ENCODE measurements around the gene FAM9A. TPM values are rescaled to one million over a fixed set of nuclear protein-coding genes. Genes with fewer than 3 reads are reported as not detected.
"Not testable (repeated sequence)": the region's sequence is repeated elsewhere in the genome, so short reads cannot be mapped to it uniquely, and the experiment has no call there.

FAM9A gene
- total and polyA plus RNA-seq, 3 donors from 2014 or later: 1.8 to 2.8 (median 2.0) TPM

DNA sequence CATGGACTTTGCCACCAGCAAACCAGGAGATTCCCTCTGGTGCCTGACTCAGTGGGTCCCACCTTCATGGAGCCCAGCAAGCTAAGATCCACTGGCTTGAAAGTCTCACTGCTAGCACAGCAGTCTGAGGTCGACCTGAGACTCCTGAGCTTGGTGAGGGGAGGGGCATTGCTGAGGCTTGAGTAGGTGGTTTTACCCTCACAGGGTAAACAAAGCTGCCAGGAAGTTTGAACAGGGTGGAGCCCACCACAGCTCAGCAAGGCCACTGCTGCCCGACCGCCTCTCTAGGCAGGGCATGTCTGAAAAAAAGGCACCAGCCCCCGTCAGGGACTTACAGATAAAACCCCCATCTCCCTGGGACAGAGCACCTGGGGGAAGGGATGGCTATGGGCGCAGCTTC, 28.1 kb downstream of the FAM9A start:
- Histone ChIP-seq H3K4me1 (no peaks in the 10 kb centered on the region), H3K36me3 (ENCODE audit: low read depth, missing control alignments) (no peaks in the 10 kb centered on the region), H3K4me3 (no peak overlapping the region), H3K27me3 (no peaks in the 10 kb centered on the region), H3K9me3 (no peaks in the 10 kb centered on the region), H3K27ac (no peak overlapping the region)
- intact Hi-C loops (cut with DNase I; ENCODE audit: low total_unique reads): no loop called here
- DNase-seq: no peak
- TF ChIP-seq, protein P1, sequence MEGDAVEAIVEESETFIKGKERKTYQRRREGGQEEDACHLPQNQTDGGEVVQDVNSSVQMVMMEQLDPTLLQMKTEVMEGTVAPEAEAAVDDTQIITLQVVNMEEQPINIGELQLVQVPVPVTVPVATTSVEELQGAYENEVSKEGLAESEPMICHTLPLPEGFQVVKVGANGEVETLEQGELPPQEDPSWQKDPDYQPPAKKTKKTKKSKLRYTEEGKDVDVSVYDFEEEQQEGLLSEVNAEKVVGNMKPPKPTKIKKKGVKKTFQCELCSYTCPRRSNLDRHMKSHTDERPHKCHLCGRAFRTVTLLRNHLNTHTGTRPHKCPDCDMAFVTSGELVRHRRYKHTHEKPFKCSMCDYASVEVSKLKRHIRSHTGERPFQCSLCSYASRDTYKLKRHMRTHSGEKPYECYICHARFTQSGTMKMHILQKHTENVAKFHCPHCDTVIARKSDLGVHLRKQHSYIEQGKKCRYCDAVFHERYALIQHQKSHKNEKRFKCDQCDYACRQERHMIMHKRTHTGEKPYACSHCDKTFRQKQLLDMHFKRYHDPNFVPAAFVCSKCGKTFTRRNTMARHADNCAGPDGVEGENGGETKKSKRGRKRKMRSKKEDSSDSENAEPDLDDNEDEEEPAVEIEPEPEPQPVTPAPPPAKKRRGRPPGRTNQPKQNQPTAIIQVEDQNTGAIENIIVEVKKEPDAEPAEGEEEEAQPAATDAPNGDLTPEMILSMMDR (IDR thresholded peaks at IDR 0.05): no peak
- TF ChIP-seq POLR2A (IDR thresholded peaks at IDR 0.05): no peak
- 80% methylated on average over 5 of the region's 5 CpGs; no CpG with 5 or more reads in 1 of the 2 donors for WGBS, 2 donors

DNA sequence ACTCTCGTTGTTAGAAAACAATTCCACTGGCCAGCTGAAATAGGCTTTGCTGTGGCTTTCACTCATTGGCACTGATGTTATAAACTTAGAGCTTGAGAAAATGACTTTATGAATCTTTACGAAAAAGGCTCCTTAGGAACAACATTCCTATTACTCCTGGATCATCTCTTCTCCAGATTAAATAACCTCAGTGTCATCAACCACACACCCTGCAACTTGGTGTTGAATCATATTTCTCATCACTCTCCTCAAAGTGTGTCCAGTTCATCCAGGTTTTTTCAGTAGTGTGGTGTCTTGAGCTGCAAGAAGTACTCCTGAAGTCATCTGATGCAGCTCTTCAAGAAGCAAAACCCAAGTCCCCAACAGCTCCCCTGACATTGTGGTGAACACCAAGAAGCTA, 41.2 kb downstream of the FAM9A start:
- WGBS, 2 donors: 83 to 95% methylated on average over 2 of the region's 2 CpGs

GRCh38 chrX:8758706-8759105, 42.5 kb downstream of the FAM9A start:
- H3K36me3 ChIP-seq (ENCODE audit: low read depth, missing control alignments); H3K27ac ChIP-seq; H3K27me3 ChIP-seq; H3K9me3 ChIP-seq; intact Hi-C loops (cut with DNase I; ENCODE audit: low total_unique reads); H3K4me1 ChIP-seq; H3K4me3 ChIP-seq; DNase-seq: not testable (repeated sequence)
- WGBS, 2 donors: 29 to 46% methylated on average over 5 of the region's 5 CpGs

More for the DNA sequence above, 41.2 kb downstream of the FAM9A start:
- Histone ChIP-seq H3K27ac (no peak overlapping the region), H3K4me3 (no peak overlapping the region), H3K27me3 (no peaks in the 10 kb centered on the region), H3K4me1 (no peaks in the 10 kb centered on the region), H3K9me3 (no peaks in the 10 kb centered on the region), H3K36me3 (ENCODE audit: low read depth, missing control alignments) (no peaks in the 10 kb centered on the region)
- TF ChIP-seq POLR2A (IDR thresholded peaks at IDR 0.05): no peak
- TF ChIP-seq, protein P1 (IDR thresholded peaks at IDR 0.05): no peak
- intact Hi-C loops (cut with DNase I; ENCODE audit: low total_unique reads): no loop called here
- no peak for DNase-seq

DNA sequence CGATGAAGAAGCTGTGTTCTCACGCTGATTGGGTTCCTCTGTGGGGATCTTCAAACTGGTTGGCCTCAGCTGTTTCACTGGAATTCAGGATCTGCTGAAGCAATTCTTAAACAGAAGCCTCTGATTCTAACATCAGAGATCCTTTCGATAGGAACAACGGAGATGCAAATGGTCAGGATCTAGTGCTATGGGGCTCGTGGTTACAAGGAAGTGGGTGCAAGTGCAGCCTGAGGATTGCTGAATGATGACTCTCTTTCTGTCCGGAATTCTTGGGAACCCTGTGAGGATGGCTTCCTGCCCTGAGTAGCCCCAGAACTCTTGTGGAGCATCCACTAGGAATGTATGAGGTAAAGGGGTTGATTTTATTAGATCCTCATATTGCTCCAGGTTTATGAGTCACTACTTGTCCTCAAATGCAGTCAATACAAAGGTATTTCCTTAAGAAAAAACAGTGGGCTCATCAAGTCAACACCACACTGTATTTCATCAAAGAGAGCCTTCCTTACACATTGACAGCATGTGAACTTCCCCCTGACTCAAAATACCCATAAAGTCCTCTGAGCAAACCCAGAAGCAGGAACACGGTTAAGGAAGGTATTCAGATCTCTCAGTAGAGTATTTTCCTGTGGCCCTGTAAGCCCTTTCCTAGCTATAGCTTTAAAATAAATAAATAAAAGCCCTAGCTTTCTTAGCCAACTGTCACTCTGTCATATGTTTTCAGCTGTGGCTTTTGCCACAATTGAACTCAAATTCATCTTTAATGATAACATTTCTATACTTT, 43.4 kb downstream of the FAM9A start:
- H3K36me3 ChIP-seq (ENCODE audit: low read depth, missing control alignments); H3K4me3 ChIP-seq; H3K27ac ChIP-seq; intact Hi-C loops (cut with DNase I; ENCODE audit: low total_unique reads); H3K27me3 ChIP-seq; DNase-seq; H3K9me3 ChIP-seq; H3K4me1 ChIP-seq: not testable (repeated sequence)
- WGBS, 2 donors: 86 to 90% methylated on average over 2 to 5 of the region's 7 CpGs

DNA sequence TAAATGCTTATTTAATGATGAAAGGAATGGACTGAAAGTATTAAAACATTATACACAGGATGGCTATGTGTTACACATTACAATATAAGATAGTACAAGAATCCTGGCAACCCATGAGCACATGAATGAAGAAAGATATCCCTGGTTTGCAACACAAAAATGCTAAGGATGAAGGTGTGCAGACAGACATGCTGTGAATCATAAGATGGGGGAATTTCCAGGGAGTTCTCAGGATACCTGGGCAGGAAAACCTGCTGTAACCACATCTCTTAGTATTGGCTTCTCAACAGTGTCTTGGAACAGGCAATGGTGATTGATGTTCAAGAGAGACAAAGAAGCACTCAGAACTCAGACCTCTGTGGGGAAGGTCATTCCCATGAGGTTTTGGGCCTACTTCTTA, 45.4 kb downstream of the FAM9A start:
- DNase-seq: no peak
- no peaks in the 10 kb centered on the region for H3K36me3 ChIP-seq (ENCODE audit: low read depth, missing control alignments)
- no peaks in the 10 kb centered on the region for H3K4me1 ChIP-seq
- intact Hi-C loops (cut with DNase I; ENCODE audit: low total_unique reads): no loop called here
- no peak overlapping the region for H3K4me3 ChIP-seq
- no peak overlapping the region for H3K27ac ChIP-seq
- no peaks in the 10 kb centered on the region for H3K9me3 ChIP-seq
- TF ChIP-seq, protein P1 (IDR thresholded peaks at IDR 0.05): no peak
- no peak for TF ChIP-seq POLR2A (IDR thresholded peaks at IDR 0.05)
- H3K27me3 ChIP-seq: no peaks in the 10 kb centered on the region

GRCh38 chrX:8755116-8755515, 46.1 kb downstream of the FAM9A start:
- TF ChIP-seq, protein P1 (IDR thresholded peaks at IDR 0.05): no peak
- no peak for TF ChIP-seq POLR2A (IDR thresholded peaks at IDR 0.05)
- intact Hi-C loops (cut with DNase I; ENCODE audit: low total_unique reads): no loop called here
- no peak for DNase-seq
- Histone ChIP-seq H3K4me3 (no peak overlapping the region), H3K4me1 (no peaks in the 10 kb centered on the region), H3K27ac (no peak overlapping the region), H3K36me3 (ENCODE audit: low read depth, missing control alignments) (no peaks in the 10 kb centered on the region), H3K9me3 (no peaks in the 10 kb centered on the region), H3K27me3 (no peaks in the 10 kb centered on the region)
- WGBS, 2 donors: 74 to 88% methylated on average over 4 of the region's 4 CpGs
